ENCODE data around the gene GDF10. TPM values are rescaled to one million over a fixed set of nuclear protein-coding genes. Genes with fewer than 3 reads are reported as not detected.
A peak's percentile ranks its signal among the peaks of the same experiment; 100 is the strongest.

Gene GDF10
- total RNA-seq, 1 experiment from 2014 or later = 0.20 TPM

- Mint-ChIP-seq H3K27me3 (ENCODE audit: low read depth) (peaks cover 2% of the 10 kb centered on the region; the same call in 1 of the 2 replicates), H3K36me3 (ENCODE audit: insufficient read depth in 1 of 3, low read depth in 3 of 3) (peaks cover 0 to 2% (median 0%) of the 10 kb centered on the region in 3 experiments; a peak in 2 of 7 replicates), H3K27ac (peak overlapping the region in 1 of 3 experiments; percentile 2; a peak in 1 of 7 replicates), H3K9me3 (peaks cover 14 to 20% of the 10 kb centered on the region in 2 experiments), H3K4me3 (no peak overlapping the region), H3K4me1 (peaks cover 4 to 5% of the 10 kb centered on the region in 2 experiments; a peak in 3 of 4 replicates)
- no peak overlapping the region for H3K9ac ChIP-seq (ENCODE audit: extremely low read depth, insufficient read length, low read length)
- H3K23ac ChIP-seq (ENCODE audit: insufficient read length, low read depth, low read length) = no peak overlapping the region
- H3K4me1 ChIP-seq (ENCODE audit: insufficient read depth, low read length) = no peaks in the 10 kb centered on the region; the same call in 1 of the 2 replicates
- H2AFZ ChIP-seq (ENCODE audit: low read length) = no peak overlapping the region
- no peak overlapping the region for H2BK20ac ChIP-seq (ENCODE audit: low read depth, low read length, poor library complexity, severe bottlenecking)
- no peaks in the 10 kb centered on the region for H3K27me3 ChIP-seq (ENCODE audit: insufficient read depth, low read length)
- TF ChIP-seq CTCF (conservative IDR thresholded peaks at IDR 0.05) = no peak
- H3T11ph ChIP-seq (ENCODE audit: low read length) = no peak overlapping the region
- no peaks in the 10 kb centered on the region for H3K23me2 ChIP-seq (ENCODE audit: insufficient read length, low read depth, low read length, poor library complexity, severe bottlenecking)
- no peaks in the 10 kb centered on the region for H3K79me2 ChIP-seq (ENCODE audit: insufficient read depth, low read length)
- no peak overlapping the region for H2BK120ac ChIP-seq (ENCODE audit: low read depth, low read length, poor library complexity, severe bottlenecking)
- H2AK5ac ChIP-seq (ENCODE audit: insufficient read length, low read length) = no peak overlapping the region
- H3K79me1 ChIP-seq (ENCODE audit: insufficient read depth, low read depth, low read length, poor library complexity, severe bottlenecking) = no peaks in the 10 kb centered on the region
- H3K9me3 ChIP-seq (ENCODE audit: control insufficient read depth, low read depth, low read length) = no peaks in the 10 kb centered on the region
- no peak overlapping the region for H3K56ac ChIP-seq (ENCODE audit: insufficient read length, low read depth, low read length)
- H3K27ac ChIP-seq (ENCODE audit: insufficient read length, low read depth, low read length) = no peak overlapping the region
- no peak overlapping the region for H3K18ac ChIP-seq (ENCODE audit: insufficient read length, low read depth, low read length)
- no peak overlapping the region for H4K8ac ChIP-seq (replicated peaks; ENCODE audit: insufficient read length, low read depth, low read length)
- H4K91ac ChIP-seq (ENCODE audit: insufficient read length, low read depth, low read length) = no peak overlapping the region
- H4K5ac ChIP-seq (ENCODE audit: insufficient read length, low read depth, low read length) = peak overlapping the region; percentile 51
- WGBS (ENCODE audit: extremely low coverage, insufficient read length, low lambda C conversion rate) = no CpG with 5 or more reads among the region's 11 CpGs
- H2BK15ac ChIP-seq (ENCODE audit: low read depth, low read length) = no peak overlapping the region
- no peak overlapping the region for H3K14ac ChIP-seq (ENCODE audit: insufficient read depth, low read length)
- H2BK12ac ChIP-seq (ENCODE audit: insufficient read length, low read depth, low read length) = no peak overlapping the region
- no peaks in the 10 kb centered on the region for H4K20me1 ChIP-seq (ENCODE audit: control insufficient read depth, insufficient read depth, insufficient read length)
- H2BK5ac ChIP-seq (ENCODE audit: insufficient read length, low read length) = no peak overlapping the region
- H3K4me2 ChIP-seq (ENCODE audit: insufficient read depth, insufficient read length, low read length) = no peak overlapping the region
- no peak overlapping the region for H3K4ac ChIP-seq (ENCODE audit: low read depth, low read length)
- no peak for DNase-seq
Observed at GRCh38 chr10:47276576-47277351, 23.2 kb upstream of the GDF10 start.
